LNCaP clone FGC (cell line): ENCODE results near the gene SFSWAP.
"Not testable (repeated sequence)": the region's sequence is repeated elsewhere in the genome, so short reads cannot be mapped to it uniquely, and the experiment has no call there.

Experiments
- DNase-seq: peaks from one replicate; pipeline ENCODE4 v3.0.0-alpha.2; 2011; ENCODE audit warnings: low read depth
- H3K4me3 ChIP-seq: 2 replicates; pipeline ENCODE4 v1.5.1; 2011; ENCODE audit warnings: mild to moderate bottlenecking, low read depth, low read length, control low read depth
- TF ChIP-seq, protein P1 (sequence below): IDR thresholded peaks from 2 replicates; pipeline ENCODE4 v1.5.1; 2012; ENCODE audit warnings: mild to moderate bottlenecking; ENCODE audit not compliant: control insufficient read depth, insufficient read depth; ENCODE audit errors: extremely low read depth

Gene SFSWAP

DNA sequence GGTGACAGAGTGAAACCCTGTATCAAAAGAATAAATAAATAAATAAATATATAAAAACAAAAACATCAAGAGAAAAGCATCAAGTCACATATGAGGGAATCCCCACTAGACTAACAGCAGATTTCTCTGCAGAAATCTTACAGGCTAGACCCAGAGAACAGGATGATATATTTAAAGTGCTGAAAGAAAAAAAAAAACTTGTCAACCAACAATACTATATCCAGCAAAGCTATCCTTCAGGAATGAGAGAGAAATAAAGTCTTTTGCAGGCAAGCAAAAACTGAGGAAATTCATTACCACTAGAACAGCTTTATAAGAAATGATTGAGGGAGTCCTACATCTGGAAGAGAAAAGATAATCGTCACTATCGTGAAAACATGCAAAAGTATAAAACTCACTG is 6.4 kb upstream of the SFSWAP start:
- H3K4me3 ChIP-seq = no peak overlapping the region
- no peak for DNase-seq
- TF ChIP-seq, protein P1, sequence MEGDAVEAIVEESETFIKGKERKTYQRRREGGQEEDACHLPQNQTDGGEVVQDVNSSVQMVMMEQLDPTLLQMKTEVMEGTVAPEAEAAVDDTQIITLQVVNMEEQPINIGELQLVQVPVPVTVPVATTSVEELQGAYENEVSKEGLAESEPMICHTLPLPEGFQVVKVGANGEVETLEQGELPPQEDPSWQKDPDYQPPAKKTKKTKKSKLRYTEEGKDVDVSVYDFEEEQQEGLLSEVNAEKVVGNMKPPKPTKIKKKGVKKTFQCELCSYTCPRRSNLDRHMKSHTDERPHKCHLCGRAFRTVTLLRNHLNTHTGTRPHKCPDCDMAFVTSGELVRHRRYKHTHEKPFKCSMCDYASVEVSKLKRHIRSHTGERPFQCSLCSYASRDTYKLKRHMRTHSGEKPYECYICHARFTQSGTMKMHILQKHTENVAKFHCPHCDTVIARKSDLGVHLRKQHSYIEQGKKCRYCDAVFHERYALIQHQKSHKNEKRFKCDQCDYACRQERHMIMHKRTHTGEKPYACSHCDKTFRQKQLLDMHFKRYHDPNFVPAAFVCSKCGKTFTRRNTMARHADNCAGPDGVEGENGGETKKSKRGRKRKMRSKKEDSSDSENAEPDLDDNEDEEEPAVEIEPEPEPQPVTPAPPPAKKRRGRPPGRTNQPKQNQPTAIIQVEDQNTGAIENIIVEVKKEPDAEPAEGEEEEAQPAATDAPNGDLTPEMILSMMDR = no peak

DNA sequence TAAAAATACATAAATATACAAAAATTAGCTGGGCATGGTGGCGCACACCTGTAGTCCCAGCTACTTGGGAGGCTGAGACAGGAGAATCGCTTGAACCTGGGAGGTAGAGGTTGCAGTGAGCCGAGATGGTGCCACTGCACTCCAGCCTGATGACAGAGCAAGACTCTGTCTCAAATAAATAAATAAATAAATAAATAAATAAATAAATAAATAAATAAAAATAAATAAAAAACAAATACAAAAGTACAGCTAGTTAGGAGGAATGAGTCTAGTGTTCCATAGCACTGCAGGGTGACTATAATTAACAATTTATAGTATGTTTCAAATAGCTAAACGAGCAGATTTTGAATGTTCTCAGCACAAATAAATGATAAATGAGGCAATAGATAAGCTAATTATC is 4.2 kb upstream of the SFSWAP start:
- H3K4me3 ChIP-seq, DNase-seq: not testable (repeated sequence)

DNA sequence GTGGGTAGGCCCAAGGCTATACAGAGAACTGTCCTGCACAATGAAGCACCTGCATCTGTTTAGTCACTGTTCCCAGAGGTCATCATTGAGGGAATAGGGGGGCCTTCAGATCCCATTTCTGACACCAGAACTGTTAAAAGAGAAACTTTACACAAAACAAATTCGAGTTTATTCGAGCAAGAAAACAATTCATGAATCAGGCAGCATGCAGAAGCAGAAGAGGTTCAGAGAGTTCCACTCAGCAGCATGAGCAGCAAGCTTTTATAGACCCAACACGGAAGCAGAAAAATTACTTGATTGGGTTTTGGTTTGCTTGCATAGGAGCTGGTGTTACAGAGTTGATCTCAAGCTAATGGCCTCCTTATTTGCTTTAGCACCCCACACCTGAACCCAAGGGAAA is 1.7 kb upstream of the SFSWAP start:
- no peak for DNase-seq
- H3K4me3 ChIP-seq = no peak overlapping the region
- TF ChIP-seq, protein P1 = no peak

DNA sequence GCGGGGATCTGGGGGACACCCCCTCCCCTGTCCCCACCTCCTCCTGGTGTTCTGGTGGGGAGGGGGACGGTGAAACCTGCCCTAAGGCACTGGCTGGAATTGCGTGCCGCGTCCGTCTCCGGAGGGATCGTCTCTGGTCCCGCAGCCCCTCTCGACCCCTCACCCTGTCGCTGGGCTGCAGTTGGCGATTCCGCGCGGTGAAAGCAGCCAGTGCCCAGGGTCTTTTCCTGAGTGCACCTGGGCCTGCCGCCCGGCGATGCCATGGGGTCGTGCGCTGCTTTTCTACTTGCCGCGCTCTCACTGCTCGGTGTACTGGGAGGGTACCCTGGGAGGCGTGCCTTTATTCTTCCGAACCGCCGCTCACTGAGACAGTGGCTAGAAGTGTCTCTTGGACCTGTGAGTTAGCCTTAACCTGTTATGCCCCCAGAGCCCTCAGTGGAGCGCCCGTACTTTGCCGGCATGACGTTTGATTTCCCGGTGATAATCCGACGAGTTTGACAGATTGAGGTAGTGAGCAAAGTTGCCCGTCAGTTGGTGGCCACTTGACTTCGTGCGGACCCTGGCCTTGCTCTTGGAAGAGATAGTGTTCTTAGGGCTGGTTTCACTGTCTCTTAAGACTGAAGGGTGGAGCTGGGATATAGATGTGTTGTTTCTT is 788 bp downstream of the SFSWAP start:
- H3K4me3 ChIP-seq = peak overlapping the region; percentile 93
- TF ChIP-seq, protein P1 = no peak
- DNase-seq = no peak

DNA sequence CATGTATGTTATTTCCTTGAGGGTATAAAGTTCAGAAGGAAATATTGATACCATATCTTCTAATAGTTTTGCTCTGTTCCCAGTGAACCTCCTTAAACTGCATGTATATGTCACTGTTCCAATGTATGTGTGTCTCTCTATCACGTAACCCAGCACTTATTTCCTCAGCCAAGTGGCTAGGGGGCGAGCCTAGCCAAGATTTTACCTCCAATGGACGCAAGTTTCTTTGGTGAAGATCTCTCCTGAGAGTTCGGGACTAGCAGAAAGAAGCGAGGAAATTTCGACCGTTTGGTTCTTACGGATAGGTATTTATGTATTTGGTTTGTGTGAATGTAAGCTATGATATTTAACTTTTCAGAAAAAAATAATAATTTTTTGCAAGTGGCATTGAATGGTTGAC is 2.5 kb downstream of the SFSWAP start:
- TF ChIP-seq, protein P1 = no peak
- H3K4me3 ChIP-seq = no peak overlapping the region

DNA sequence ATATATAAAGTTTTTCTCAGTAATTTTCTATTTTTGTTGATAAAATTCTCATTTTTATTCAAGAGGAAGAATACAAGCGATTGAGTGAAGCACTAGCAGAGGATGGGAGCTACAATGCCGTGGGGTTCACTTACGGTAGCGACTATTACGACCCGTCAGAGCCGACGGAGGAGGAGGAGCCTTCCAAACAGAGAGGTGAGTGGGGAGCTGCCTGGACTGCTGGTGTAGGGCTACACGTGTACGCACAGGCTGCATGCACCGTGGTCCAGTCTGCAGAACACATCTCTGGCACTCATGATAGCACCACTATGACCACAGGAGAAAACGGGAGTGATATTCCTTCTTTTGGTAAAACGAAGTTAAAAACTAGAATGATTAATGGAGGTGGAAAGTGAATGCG is 3.9 kb downstream of the SFSWAP start:
- DNase-seq = no peak
- H3K4me3 ChIP-seq = no peak overlapping the region
- TF ChIP-seq, protein P1 = no peak

More for the DNA sequence above, 2.5 kb downstream of the SFSWAP start:
- DNase-seq = no peak

DNA sequence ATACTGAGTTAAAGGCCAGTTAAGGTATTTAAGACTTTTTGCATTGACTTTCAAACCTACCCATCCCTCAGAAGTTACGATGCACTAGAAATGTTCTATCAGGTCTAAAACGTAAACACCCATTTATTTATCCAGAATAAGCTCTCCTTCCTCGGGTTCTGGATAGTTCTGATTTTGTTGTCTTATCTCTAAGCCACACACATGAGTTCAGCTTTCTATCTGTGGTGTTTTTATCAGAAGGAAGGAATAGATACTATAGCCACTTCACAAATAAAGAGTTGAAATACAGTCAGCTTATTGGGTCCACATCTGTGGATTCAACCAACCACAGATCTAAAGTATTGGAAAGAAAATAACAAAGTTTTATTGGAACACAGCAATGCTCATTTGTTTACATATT is 5.4 kb downstream of the SFSWAP start:
- DNase-seq = no peak
- H3K4me3 ChIP-seq = no peak overlapping the region
- TF ChIP-seq, protein P1 = no peak
